Measurements from ENCODE around the gene ARFGEF2.

Gene ARFGEF2

DNA sequence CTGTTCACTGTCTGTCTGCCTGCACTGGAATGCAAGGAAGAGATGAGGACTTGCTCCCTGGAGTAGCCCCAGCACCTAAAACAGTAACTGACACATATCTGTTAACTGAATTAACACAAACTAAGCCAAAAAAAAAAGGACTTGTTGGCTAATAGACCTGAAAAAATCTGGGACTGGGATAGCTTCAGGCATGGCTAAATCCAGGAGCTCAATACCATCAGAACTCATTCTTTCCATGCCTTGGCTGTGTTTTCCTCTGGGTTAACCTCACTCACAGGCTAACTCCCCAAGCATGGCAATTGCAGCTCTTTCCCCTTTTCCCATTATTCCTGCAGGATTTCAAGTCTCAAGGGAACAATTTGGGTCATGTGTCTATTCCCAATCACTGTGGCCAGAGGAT lies 21.6 kb upstream of the ARFGEF2 start:
- no peak for DNase-seq

GRCh38 chr20:48901326-48901725 lies 20.2 kb upstream of the ARFGEF2 start:
- DNase-seq: no peak

DNA sequence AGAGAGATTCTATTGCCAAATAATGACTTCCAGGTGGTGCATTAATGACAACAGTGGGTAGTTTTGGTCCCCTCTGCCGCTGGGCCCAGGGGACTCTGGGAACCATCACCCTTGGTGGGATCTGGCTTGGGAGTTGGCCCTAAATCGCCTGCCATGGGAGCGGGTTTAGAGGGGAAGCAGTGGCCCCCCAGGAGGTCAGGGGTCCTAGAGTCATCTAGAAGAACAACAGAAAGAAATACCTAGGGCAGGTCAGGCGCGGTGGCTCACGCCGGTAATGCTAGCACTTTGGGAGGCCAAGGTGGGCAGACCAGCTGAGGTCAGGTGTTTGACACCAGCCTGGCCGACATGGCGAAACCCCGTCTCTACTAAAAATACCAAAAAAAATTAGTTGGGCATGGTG lies 17.8 kb upstream of the ARFGEF2 start:
- no peak for DNase-seq

GRCh38 chr20:48904566-48905296 lies 16.8 kb upstream of the ARFGEF2 start:
- peak; percentile 14 for DNase-seq

DNA sequence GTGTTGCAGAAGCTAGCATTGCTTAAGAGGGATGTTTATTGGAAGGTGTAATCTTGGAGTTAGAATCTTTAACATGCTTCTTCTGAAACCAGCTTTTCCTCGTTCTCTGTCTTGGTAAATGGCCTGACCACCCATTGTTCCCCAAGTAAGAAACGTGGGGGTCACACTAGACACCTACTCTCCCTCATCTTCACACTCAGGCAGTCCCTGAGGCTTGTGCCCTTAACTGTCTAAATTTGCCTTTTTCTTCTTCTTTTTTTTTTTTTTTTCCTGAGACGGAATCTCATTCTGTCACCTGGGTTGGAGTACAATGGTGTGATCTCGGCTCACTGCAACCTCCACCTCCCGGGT lies 16.2 kb upstream of the ARFGEF2 start:
- no peak for DNase-seq

DNA sequence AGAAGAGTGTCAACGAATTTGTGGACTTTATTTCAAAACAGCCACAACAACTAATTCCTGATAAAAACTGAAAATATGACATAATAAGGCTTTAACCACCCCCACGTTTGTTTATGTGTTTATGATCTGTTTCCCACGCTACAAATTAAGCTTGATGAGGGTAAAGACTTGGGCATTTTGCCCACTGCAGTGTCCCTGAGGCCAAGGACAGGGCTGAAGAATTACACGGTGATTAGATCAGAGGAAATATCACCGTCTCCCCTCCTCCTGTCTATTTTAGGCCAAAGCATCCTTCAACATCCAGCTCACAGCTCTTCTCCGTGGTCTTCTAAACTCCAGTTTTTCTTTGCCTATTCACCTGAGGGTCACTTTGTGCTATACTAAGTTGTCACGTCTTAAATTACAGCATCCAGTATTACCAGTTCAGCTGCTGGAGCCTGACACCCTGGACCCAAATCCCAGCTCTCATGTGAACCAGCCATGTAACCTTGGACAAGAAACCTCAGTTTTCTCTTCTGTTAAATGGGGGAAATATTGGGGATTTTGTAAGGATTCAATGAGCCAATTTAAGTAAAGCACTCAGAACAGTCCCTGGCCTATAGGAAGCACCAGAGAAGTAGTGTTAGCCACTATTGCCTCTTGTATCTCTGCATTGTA lies 15.2 kb upstream of the ARFGEF2 start:
- no peak for DNase-seq

GRCh38 chr20:48908656-48909319 lies 12.7 kb upstream of the ARFGEF2 start:
- DNase-seq: no peak

GRCh38 chr20:48909910-48910309 lies 11.6 kb upstream of the ARFGEF2 start:
- DNase-seq: no peak

- DNase-seq: no peak
Measured at GRCh38 chr20:48910347-48910781, 11.1 kb upstream of the ARFGEF2 start.

DNA sequence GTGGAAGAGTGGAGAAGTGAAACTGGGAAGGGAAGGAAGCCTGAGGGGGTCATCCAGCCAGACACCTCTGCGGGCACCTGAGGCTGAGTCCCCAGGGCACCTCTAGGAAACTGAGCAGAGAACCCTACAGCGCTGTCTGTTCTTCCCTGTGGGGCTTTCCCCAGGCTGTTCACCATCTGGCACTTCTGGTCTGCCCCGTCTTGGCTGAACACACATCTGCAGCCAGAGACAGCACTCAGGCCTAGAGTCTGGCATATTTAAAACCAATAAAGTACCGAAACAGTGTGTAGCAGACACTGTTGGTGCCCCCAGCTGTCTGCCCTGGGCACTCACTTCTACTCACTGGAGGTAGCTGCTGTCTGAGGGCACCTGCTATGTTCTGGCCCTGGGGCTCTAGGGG lies 9.4 kb upstream of the ARFGEF2 start:
- no peak for DNase-seq

GRCh38 chr20:48916699-48917098 lies 4.8 kb upstream of the ARFGEF2 start:
- no peak for DNase-seq

- no peak for DNase-seq
Measured at GRCh38 chr20:48919336-48919881, 2.1 kb upstream of the ARFGEF2 start.

- DNase-seq: no peak
Measured at GRCh38 chr20:48919882-48920526, 1.5 kb upstream of the ARFGEF2 start.

DNA sequence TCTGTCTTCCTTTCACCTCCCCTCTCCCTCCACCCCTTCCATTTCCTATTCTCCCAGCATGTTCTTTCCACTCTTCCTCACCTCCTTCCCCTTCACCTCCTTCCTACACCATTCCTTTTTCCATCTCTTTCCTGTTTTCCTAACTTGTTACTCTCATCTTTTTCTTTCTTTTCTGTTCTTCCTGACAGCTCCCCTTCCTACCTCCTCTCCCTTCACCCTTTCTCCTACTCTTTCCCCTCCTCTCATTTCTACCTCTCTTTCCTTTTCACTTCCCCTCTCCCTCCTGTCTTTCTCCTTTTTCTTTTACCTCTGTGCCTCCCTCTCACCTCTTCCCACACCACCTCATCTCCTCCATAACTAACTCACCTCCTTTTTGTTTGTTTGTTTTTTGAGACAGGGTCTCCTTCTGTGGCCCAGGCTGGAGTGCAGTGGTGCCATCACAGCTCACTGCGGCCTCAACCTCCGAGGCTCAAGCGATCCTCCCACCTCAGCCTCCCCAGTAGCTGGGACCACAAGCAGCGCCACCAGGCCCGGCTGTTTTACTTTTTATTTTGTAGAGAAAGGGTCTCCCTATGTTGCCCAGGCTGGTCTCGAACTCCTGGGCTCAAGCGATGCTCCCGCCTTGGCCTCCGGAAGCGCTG lies 864 bp upstream of the ARFGEF2 start:
- no peak for DNase-seq

GRCh38 chr20:48921883-48922820 lies 641 bp downstream of the ARFGEF2 start:
- DNase-seq: no peak

- DNase-seq: no peak
Measured at GRCh38 chr20:48923149-48923718, 1.7 kb downstream of the ARFGEF2 start.

- no peak for DNase-seq
Measured at GRCh38 chr20:48924756-48925109, 3.2 kb downstream of the ARFGEF2 start.

- no peak for DNase-seq
Measured at GRCh38 chr20:48926267-48926666, 4.8 kb downstream of the ARFGEF2 start.

DNA sequence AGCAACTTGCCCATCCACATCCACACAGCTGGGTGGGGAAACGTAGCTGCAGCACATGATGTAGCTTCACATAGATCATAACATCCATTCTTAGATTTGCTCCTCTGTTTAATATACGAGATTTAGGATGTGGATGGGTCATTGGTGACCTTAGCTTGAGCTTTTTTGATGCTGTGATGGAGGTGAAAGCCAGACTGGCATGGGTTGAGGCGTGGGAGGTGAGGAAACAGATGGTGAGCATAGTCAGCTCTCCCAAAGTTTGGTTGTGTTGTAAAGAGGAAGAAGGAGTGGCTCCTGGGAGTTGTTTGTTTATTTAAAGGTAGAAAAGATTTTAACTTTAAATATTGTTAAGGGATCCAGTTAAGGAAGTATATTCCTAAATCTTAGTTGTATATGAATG lies 5.3 kb downstream of the ARFGEF2 start:
- DNase-seq: no peak

DNA sequence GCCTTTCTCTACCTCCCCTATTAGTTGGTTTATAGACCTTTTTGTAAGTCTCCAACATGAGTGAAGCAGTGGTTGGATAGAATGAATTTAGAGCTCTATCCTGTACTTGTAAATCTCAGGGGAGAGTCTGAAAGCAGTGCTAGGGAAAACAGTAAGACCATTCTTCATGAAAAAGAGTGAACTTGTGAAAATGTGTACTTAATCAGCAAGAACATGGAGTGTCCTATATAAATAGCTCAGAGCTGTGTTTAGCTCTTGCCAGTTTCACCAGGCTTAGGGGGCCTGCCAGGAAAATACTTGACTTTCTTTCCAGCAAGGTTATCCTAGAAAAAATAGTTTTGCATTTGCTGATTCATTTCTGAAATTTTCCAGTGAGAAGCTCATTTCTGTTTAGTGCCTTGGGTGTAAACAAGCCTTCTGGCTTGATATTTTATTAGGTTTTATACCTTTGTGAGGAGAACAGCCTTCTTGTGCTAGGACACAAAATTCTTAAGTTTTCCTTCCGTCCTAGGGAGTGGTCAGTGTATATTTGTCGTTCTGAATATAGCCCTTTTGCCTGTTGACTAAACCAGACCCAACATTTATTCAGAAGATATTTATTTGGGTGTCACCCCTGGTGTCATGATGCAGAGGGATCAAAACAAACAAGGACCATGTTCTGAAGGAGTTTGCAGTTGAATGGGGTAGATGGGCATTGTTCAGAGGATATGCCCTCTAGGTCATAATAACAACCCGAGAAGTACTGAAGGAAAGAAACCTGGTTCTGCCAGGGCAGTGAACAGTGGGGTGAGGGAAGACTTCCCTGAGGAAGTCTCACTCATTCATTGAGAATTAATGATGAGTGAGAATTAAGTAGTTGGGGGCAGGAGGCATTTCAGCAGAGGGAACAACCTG lies 7.6 kb downstream of the ARFGEF2 start:
- DNase-seq: no peak

Measured in NCI-H1436 (cell line).